HepG2 (cell line): ENCODE results near the gene ARPC1A. TPM values are rescaled to one million over a fixed set of nuclear protein-coding genes. Genes with fewer than 3 reads are reported as not detected.

Experiments used
- CREB1 ChIP-seq, 2 experiments: fragments of 450-650 bp in 1 of 2; IDR thresholded peaks; 2 replicates each; pipeline ENCODE4 v1.6.1; 2016 to 2017; ENCODE audit warnings: control low read depth in 1 of 2, mild to moderate bottlenecking in 1 of 2, missing compliant biosample characterization in 1 of 2, missing genetic modification characterization in 1 of 2
- DRAP1 ChIP-seq: IDR thresholded peaks from 2 replicates; pipeline ENCODE4 v1.6.1; 2016; ENCODE audit warnings: missing genetic modification reagents, missing compliant biosample characterization
- IRF2 ChIP-seq: IDR thresholded peaks from 2 replicates; pipeline ENCODE4 v1.6.1; 2018; ENCODE audit warnings: missing genetic modification reagents, missing compliant biosample characterization
- KLF9 ChIP-seq: IDR thresholded peaks from 2 replicates; pipeline ENCODE4 v1.6.1; 2016; ENCODE audit warnings: low read depth
- NR3C1 ChIP-seq: sonication (generic); formaldehyde crosslinking; IDR thresholded peaks from 2 replicates; pipeline ENCODE4 v1.4.0; 2020; ENCODE audit warnings: missing genetic modification reagents
- PAWR ChIP-seq: sonication (generic); formaldehyde crosslinking; IDR thresholded peaks from 2 replicates; pipeline ENCODE4 v1.4.0; 2020; ENCODE audit warnings: missing genetic modification reagents, mild to moderate bottlenecking, borderline replicate concordance
- THAP8 ChIP-seq: sonication (generic); formaldehyde crosslinking; IDR thresholded peaks from 2 replicates; pipeline ENCODE4 v1.5.1; 2020; ENCODE audit warnings: missing genetic modification reagents, mild to moderate bottlenecking, borderline replicate concordance
- TOPORS ChIP-seq: sonication (generic); formaldehyde crosslinking; IDR thresholded peaks from 2 replicates; pipeline ENCODE4 v1.8.0; 2023; ENCODE audit warnings: mild to moderate bottlenecking, missing genetic modification reagents
- U2AF2 ChIP-seq: fragments of 200-400 bp; formaldehyde crosslinking; IDR thresholded peaks from 2 replicates; pipeline ENCODE4 v1.6.1; 2017; ENCODE audit warnings: low read depth, mild to moderate bottlenecking, low read length
- ZNF382 ChIP-seq: sonication (generic); formaldehyde crosslinking; IDR thresholded peaks from 2 replicates; pipeline ENCODE4 v1.5.0; 2020; ENCODE audit warnings: missing genetic modification reagents, mild to moderate bottlenecking, borderline replicate concordance
- ZNF614 ChIP-seq: IDR thresholded peaks from 2 replicates; pipeline ENCODE4 v1.6.1; 2018; ENCODE audit warnings: missing biosample characterization, missing genetic modification reagents, inconsistent platforms, borderline replicate concordance
- ZNF639 ChIP-seq: conservative IDR thresholded peaks from 2 replicates; pipeline ENCODE4 v1.6.1; 2018; ENCODE audit warnings: missing genetic modification reagents
- ZNF749 ChIP-seq: sonication (generic); formaldehyde crosslinking; IDR thresholded peaks from 2 replicates; pipeline ENCODE4 v1.8.0; 2022; ENCODE audit warnings: mild to moderate bottlenecking, missing genetic modification reagents, moderate library complexity, borderline replicate concordance
- ZNF761 ChIP-seq: sonication (generic); formaldehyde crosslinking; conservative IDR thresholded peaks from 2 replicates; pipeline ENCODE4 v1.4.0; 2020; ENCODE audit warnings: mild to moderate bottlenecking, missing genetic modification reagents
- polyA plus RNA-seq, 8 experiments: library from polyadenylated mRNA; depleted of rRNA in 3 of 8; stranded (reverse) in 7 of 8; unstranded in 1 of 8; fragments of >200 nt; fragmentation: Illumina TruSeq in 4 of 8; extraction: Trizol in 4 of 8; gene quantifications; 2 replicates each; pipeline versions ENCODE4 v1.2.1 to v1.2.3, GENCODE V29; 2011 to 2016; ENCODE audit warnings: low read depth in 4 of 8, missing spikeins in 1 of 8, mixed read lengths in 1 of 8; ENCODE audit not compliant: insufficient read depth in 1 of 8
- total RNA-seq, 5 experiments: library from RNA; depleted of rRNA; stranded (reverse); fragments of >200 nt; fragmentation: Illumina TruSeq; extraction: Trizol; gene quantifications; 2 replicates each; pipeline ENCODE4 v1.2.3, GENCODE V29; 2016; ENCODE audit warnings: low read depth in 1 of 5
- TF ChIP-seq, protein P1 (sequence below), 2 experiments: sonication (generic) in 1 of 2; formaldehyde crosslinking in 1 of 2; IDR thresholded peaks; 2 replicates each; pipeline versions ENCODE4 v1.6.1 to v1.9.0; 2014 to 2022; ENCODE audit warnings: antibody characterized with exemption in 1 of 2, borderline replicate concordance in 1 of 2, inconsistent platforms in 1 of 2, low read depth in 1 of 2, missing genetic modification reagents in 1 of 2
- TF ChIP-seq, protein P2 (sequence below): IDR thresholded peaks from 2 replicates; pipeline ENCODE4 v1.6.1; 2016; ENCODE audit warnings: missing compliant biosample characterization, missing genetic modification reagents, borderline replicate concordance
- TF ChIP-seq, protein P3 (sequence below): sonication (generic); formaldehyde crosslinking; IDR thresholded peaks from 2 replicates; pipeline ENCODE4 v1.4.0; 2020; ENCODE audit warnings: missing genetic modification reagents

Gene ARPC1A
- total and polyA plus RNA-seq, 2 of the 13 experiments (the other 11 are each of a cell fraction or from before 2014, with no cell fraction given): 44.3 to 88.5 TPM

GRCh38 chr7:99372275-99373090 lies 46.8 kb downstream of the ARPC1A start (continued):
- TF ChIP-seq, protein P1, sequence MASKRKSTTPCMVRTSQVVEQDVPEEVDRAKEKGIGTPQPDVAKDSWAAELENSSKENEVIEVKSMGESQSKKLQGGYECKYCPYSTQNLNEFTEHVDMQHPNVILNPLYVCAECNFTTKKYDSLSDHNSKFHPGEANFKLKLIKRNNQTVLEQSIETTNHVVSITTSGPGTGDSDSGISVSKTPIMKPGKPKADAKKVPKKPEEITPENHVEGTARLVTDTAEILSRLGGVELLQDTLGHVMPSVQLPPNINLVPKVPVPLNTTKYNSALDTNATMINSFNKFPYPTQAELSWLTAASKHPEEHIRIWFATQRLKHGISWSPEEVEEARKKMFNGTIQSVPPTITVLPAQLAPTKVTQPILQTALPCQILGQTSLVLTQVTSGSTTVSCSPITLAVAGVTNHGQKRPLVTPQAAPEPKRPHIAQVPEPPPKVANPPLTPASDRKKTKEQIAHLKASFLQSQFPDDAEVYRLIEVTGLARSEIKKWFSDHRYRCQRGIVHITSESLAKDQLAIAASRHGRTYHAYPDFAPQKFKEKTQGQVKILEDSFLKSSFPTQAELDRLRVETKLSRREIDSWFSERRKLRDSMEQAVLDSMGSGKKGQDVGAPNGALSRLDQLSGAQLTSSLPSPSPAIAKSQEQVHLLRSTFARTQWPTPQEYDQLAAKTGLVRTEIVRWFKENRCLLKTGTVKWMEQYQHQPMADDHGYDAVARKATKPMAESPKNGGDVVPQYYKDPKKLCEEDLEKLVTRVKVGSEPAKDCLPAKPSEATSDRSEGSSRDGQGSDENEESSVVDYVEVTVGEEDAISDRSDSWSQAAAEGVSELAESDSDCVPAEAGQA (IDR thresholded peaks at IDR 0.05; ENCODE audit: low read depth): no peak
- TF ChIP-seq, protein P1 (CRISPR knock-in tag; IDR thresholded peaks at IDR 0.05; ENCODE audit: borderline replicate concordance): no peak
- TF ChIP-seq ZNF614 (CRISPR knock-in tag) (peak; percentile 85), TOPORS (peak; percentile 62; the same call in 1 of the 2 replicates), KLF9 (CRISPR knock-in tag) (no peak), U2AF2 (no peak), DRAP1 (CRISPR knock-in tag) (peak; percentile 64), CREB1 (IDR thresholded peaks at IDR 0.05) (0 out of 2 replicates have a peak, but pooled peaks have one; percentile 14), CREB1 (CRISPR knock-in tag; IDR thresholded peaks at IDR 0.05) (peak; percentile 65; the same call in 1 of the 2 replicates), ZNF639 (no peak), NR3C1 (CRISPR knock-in tag) (no peak), ZNF749 (CRISPR knock-in tag) (no peak), ZNF382 (CRISPR knock-in tag) (no peak), ZNF761 (CRISPR knock-in tag) (peak; percentile 74; the same call in 1 of the 2 replicates), PAWR (CRISPR knock-in tag) (no peak), THAP8 (CRISPR knock-in tag) (no peak), IRF2 (CRISPR knock-in tag) (peak; percentile 75)
- TF ChIP-seq, protein P2, sequence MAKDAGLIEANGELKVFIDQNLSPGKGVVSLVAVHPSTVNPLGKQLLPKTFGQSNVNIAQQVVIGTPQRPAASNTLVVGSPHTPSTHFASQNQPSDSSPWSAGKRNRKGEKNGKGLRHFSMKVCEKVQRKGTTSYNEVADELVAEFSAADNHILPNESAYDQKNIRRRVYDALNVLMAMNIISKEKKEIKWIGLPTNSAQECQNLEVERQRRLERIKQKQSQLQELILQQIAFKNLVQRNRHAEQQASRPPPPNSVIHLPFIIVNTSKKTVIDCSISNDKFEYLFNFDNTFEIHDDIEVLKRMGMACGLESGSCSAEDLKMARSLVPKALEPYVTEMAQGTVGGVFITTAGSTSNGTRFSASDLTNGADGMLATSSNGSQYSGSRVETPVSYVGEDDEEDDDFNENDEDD: peak; percentile 37; the same call in 1 of the 2 replicates
- TF ChIP-seq, protein P3, sequence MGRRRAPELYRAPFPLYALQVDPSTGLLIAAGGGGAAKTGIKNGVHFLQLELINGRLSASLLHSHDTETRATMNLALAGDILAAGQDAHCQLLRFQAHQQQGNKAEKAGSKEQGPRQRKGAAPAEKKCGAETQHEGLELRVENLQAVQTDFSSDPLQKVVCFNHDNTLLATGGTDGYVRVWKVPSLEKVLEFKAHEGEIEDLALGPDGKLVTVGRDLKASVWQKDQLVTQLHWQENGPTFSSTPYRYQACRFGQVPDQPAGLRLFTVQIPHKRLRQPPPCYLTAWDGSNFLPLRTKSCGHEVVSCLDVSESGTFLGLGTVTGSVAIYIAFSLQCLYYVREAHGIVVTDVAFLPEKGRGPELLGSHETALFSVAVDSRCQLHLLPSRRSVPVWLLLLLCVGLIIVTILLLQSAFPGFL (CRISPR knock-in tag): no peak
